ENCODE results near the gene ERRFI1. TPM values are rescaled to one million over a fixed set of nuclear protein-coding genes. Genes with fewer than 3 reads are reported as not detected.

The ERRFI1 gene
- total RNA-seq, 2 donors from 2014 or later: 101 to 158 TPM

- Histone ChIP-seq H3K27me3 (replicated peaks; ENCODE audit: insufficient read depth) (no peaks in the 10 kb centered on the region), H3K4me1 (ENCODE audit: control insufficient read depth in 1 of 2, low read depth in 2 of 2) (peaks cover 13 to 72% of the 10 kb centered on the region in 2 donors), H3K36me3 (no peaks in the 10 kb centered on the region), H3K27ac (peak overlapping the region; percentile 96 to 98), H3K9me3 (no peaks in the 10 kb centered on the region), H3K4me3 (peak overlapping the region; percentile 86)
- DNase-seq (ENCODE audit: low spot score): no peak
- no peak for TF ChIP-seq CTCF (IDR thresholded peaks at IDR 0.05)
- no peak for ATAC-seq (ENCODE audit: insufficient number of reproducible peaks, low FRiP score, low read depth)
These were observed 943 bp downstream of the ERRFI1 start for GRCh38 chr1:8025061-8025670.

DNA sequence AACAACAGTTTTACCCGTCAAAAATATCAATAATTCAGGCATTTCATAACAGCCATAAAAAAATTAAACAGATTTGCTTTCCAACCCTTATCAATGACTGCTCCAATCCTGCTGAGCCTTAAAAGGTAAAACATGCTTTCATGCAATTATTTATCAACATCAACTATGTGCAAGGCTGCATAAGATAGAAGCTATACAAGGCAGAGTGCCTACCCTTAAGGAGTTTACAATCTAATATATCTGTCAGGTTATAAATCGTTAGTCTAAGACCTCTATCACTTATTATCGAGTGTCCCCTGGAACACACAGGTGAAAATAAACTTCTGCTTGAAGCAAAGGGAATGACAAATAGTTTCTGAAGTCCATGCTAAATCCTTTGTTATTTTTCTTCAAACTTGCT is 1.8 kb downstream of the ERRFI1 start:
- DNase-seq (ENCODE audit: low spot score) (no peak), ATAC-seq (ENCODE audit: insufficient number of reproducible peaks, low FRiP score, low read depth) (no peak)
- H3K4me1 ChIP-seq (ENCODE audit: control insufficient read depth in 1 of 2, low read depth in 2 of 2): peaks cover 19 to 80% of the 10 kb centered on the region in 2 donors
- no peaks in the 10 kb centered on the region for H3K36me3 ChIP-seq
- H3K27me3 ChIP-seq (replicated peaks; ENCODE audit: insufficient read depth): no peaks in the 10 kb centered on the region
- no peaks in the 10 kb centered on the region for H3K9me3 ChIP-seq
- TF ChIP-seq CTCF (IDR thresholded peaks at IDR 0.05): no peak
- H3K4me3 ChIP-seq: peak overlapping the region; percentile 86
- H3K27ac ChIP-seq: peak overlapping the region; percentile 96 to 98

DNA sequence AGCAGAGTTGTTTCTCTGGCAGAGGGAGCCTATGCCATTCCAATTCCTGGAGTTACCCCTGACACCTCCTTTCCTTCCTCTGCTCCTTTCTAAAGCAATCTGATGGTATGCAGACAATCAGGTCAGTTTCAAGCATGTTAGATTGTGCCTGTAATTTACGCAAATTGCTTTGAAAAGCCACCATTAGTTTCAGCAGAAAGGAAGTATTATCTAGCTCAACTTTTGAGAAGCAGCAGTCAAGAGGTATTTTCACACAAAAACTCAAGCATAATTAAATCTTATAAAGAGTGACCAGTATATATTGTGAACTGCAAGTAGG is 2.2 kb downstream of the ERRFI1 start:
- Histone ChIP-seq H3K4me1 (ENCODE audit: control insufficient read depth in 1 of 2, low read depth in 2 of 2) (peaks cover 19 to 83% of the 10 kb centered on the region in 2 donors), H3K27ac (peak overlapping the region; percentile 96 to 98), H3K4me3 (peak overlapping the region; percentile 86), H3K9me3 (no peaks in the 10 kb centered on the region), H3K36me3 (no peaks in the 10 kb centered on the region), H3K27me3 (replicated peaks; ENCODE audit: insufficient read depth) (no peaks in the 10 kb centered on the region)
- DNase-seq (ENCODE audit: low spot score): no peak
- ATAC-seq (ENCODE audit: insufficient number of reproducible peaks, low FRiP score, low read depth): no peak
- no peak for TF ChIP-seq CTCF (IDR thresholded peaks at IDR 0.05)

GRCh38 chr1:8023287-8023994 is 2.7 kb downstream of the ERRFI1 start:
- H3K4me1 ChIP-seq (ENCODE audit: control insufficient read depth in 1 of 2, low read depth in 2 of 2): peaks cover 21 to 83% of the 10 kb centered on the region in 2 donors
- no peak for TF ChIP-seq CTCF (IDR thresholded peaks at IDR 0.05)

GRCh38 chr1:8022395-8023286 is 3.5 kb downstream of the ERRFI1 start:
- Histone ChIP-seq H3K27me3 (replicated peaks; ENCODE audit: insufficient read depth) (no peaks in the 10 kb centered on the region), H3K36me3 (no peaks in the 10 kb centered on the region), H3K4me3 (peak overlapping the region; percentile 86), H3K4me1 (ENCODE audit: control insufficient read depth in 1 of 2, low read depth in 2 of 2) (peaks cover 25 to 83% of the 10 kb centered on the region in 2 donors), H3K9me3 (no peaks in the 10 kb centered on the region), H3K27ac (peak overlapping the region; percentile 96 to 98)
- DNase-seq (ENCODE audit: low spot score): no peak
- ATAC-seq (ENCODE audit: insufficient number of reproducible peaks, low FRiP score, low read depth): no peak
- TF ChIP-seq CTCF (IDR thresholded peaks at IDR 0.05): no peak

More at GRCh38 chr1:8023287-8023994, 2.7 kb downstream of the ERRFI1 start:
- H3K36me3 ChIP-seq: no peaks in the 10 kb centered on the region
- peak overlapping the region; percentile 86 for H3K4me3 ChIP-seq
- ATAC-seq (ENCODE audit: insufficient number of reproducible peaks, low FRiP score, low read depth) (no peak), DNase-seq (ENCODE audit: low spot score) (no peak)
- no peaks in the 10 kb centered on the region for H3K27me3 ChIP-seq (replicated peaks; ENCODE audit: insufficient read depth)
- no peaks in the 10 kb centered on the region for H3K9me3 ChIP-seq
- H3K27ac ChIP-seq: peak overlapping the region; percentile 96 to 98

Measured in thoracic aorta (tissue), 2 donors.